Lower leg skin (tissue), 3 donors: Measurements from ENCODE around the gene TTLL3.

ENCODE experiments used
- CTCF ChIP-seq, 3 donors: fragments of 450-650 bp; IDR thresholded peaks; one replicate each; pipeline ENCODE4 v1.5.1; 2016; ENCODE audit warnings: antibody characterized with exemption in 3 of 3, mild to moderate bottlenecking in 3 of 3, moderate library complexity in 2 of 3
- POLR2A ChIP-seq, 2 donors: fragments of 450-650 bp; IDR thresholded peaks; one replicate each; pipeline ENCODE4 v1.6.1; 2016 to 2017; ENCODE audit warnings: antibody characterized with exemption in 2 of 2, mild to moderate bottlenecking in 1 of 2, moderate library complexity in 1 of 2

GRCh38 chr3:9780458-9780812 is 29.6 kb upstream of the TTLL3 start:
- TF ChIP-seq POLR2A (IDR thresholded peaks at IDR 0.05) (no peak), CTCF (IDR thresholded peaks at IDR 0.05) (no peak)
